Stimulated activated naive CD8-positive, alpha-beta T cell treated with anti-CD3 and anti-CD28 coated beads, Interleukin-15, Interleukin-2, amounts not matched to agents 100 U/mL and 50 U/mL, for 24 hours (primary cell): ENCODE measurements around the gene RTBDN.

Source experiments
- ATAC-seq: fragments of 150-1000 bp; cut with Tn5 transposase; one replicate; pipeline ENCODE4 v1.10.0; 2021
- DNase-seq: peaks from one replicate; pipeline ENCODE4 v3.0.0; 2021

The RTBDN gene

GRCh38 chr19:12793290-12794195 is 40.8 kb downstream of the RTBDN start:
- DNase-seq (peak; percentile 94), ATAC-seq (peak; percentile 41)

GRCh38 chr19:12792853-12793289 is 41.5 kb downstream of the RTBDN start:
- ATAC-seq (no peak), DNase-seq (no peak)

GRCh38 chr19:12792051-12792852 is 42.1 kb downstream of the RTBDN start:
- no peak for ATAC-seq
- DNase-seq: peak; percentile 81

- peak; percentile 33 for ATAC-seq
- peak; percentile 98 for DNase-seq
These were observed 42.9 kb downstream of the RTBDN start, which contains the start of gene JUNB for GRCh38 chr19:12791345-12792050. JUNB (plus strand) TSS chr19:12791486; CDS start chr19:12791772, 286 bp downstream.

GRCh38 chr19:12790628-12791344 is 43.6 kb downstream of the RTBDN start:
- DNase-seq (peak; percentile 37), ATAC-seq (no peak)

- ATAC-seq (peak; percentile 57), DNase-seq (peak; percentile 99)
These were observed 44.3 kb downstream of the RTBDN start for GRCh38 chr19:12789904-12790619.

GRCh38 chr19:12789098-12789903 is 45.1 kb downstream of the RTBDN start:
- DNase-seq: peak; percentile 62
- ATAC-seq: no peak

GRCh38 chr19:12788682-12789097 is 45.7 kb downstream of the RTBDN start:
- DNase-seq: peak; percentile 75
- no peak for ATAC-seq

GRCh38 chr19:12788042-12788681 is 46.2 kb downstream of the RTBDN start:
- DNase-seq: no peak
- no peak for ATAC-seq

- ATAC-seq (no peak), DNase-seq (no peak)
These were observed 46.9 kb downstream of the RTBDN start for GRCh38 chr19:12787458-12787857.

- DNase-seq: no peak
- ATAC-seq: no peak
These were observed 47.4 kb downstream of the RTBDN start for GRCh38 chr19:12786952-12787351.

GRCh38 chr19:12786141-12786870 is 48.1 kb downstream of the RTBDN start:
- ATAC-seq: no peak
- peak; percentile 46 for DNase-seq

GRCh38 chr19:12785431-12786031 is 48.8 kb downstream of the RTBDN start:
- DNase-seq (peak; percentile 33), ATAC-seq (no peak)

GRCh38 chr19:12784871-12785430 is 49.4 kb downstream of the RTBDN start:
- DNase-seq (peak; percentile 35), ATAC-seq (no peak)

- DNase-seq (no peak), ATAC-seq (no peak)
These were observed 49.9 kb downstream of the RTBDN start for GRCh38 chr19:12784394-12784870.

- ATAC-seq (no peak), DNase-seq (peak; percentile 43)
These were observed 50.5 kb downstream of the RTBDN start for GRCh38 chr19:12783849-12784393.

GRCh38 chr19:12783291-12783848 is 51.0 kb downstream of the RTBDN start:
- ATAC-seq (peak; percentile 41), DNase-seq (no peak)
